GM12878 (cell line): ENCODE data around the gene KRT34. TPM values are rescaled to one million over a fixed set of nuclear protein-coding genes. Genes with fewer than 3 reads are reported as not detected.
"Not testable (repeated sequence)": the region's sequence is repeated elsewhere in the genome, so short reads cannot be mapped to it uniquely, and the experiment has no call there.

Experiments used
- ATAC-seq: fragments of 200-7000 bp; cut with Tn5 transposase; 3 replicates; pipeline ENCODE4 v1.9.1; 2020; ENCODE audit warnings: mild to moderate bottlenecking, moderate library complexity
- Bru-seq: library from RNA; stranded (reverse); fragments of 400-500 nt; gene quantifications from one replicate; lab custom pipeline; 2021; lab: Mats Ljungman, UMichigan
- BruChase-seq, 2 experiments: library from RNA; stranded (reverse); fragments of 400-500 nt; gene quantifications; one replicate each; lab custom pipeline; 2021; lab: Mats Ljungman, UMichigan
- BruUV-seq: library from RNA; stranded (reverse); fragments of 400-500 nt; replicated peaks from 2 replicates; lab custom pipeline; 2021; lab: Mats Ljungman, UMichigan
- CTCF ChIA-PET: fragments of 300-600 bp; sonication (Branson Sonifier 250); formaldehyde crosslinking; extraction: SDS; loops from one replicate; lab custom pipeline; 2021; ENCODE audit warnings: inconsistent platforms; lab: Yijun Ruan, JAX
- POLR2A ChIA-PET: fragments of 350-600 bp; formaldehyde crosslinking; extraction: SDS; loops from one replicate; lab custom pipeline; 2021; ENCODE audit warnings: inconsistent platforms; lab: Charles Lee
- RAD21 ChIA-PET: fragments of 300-600 bp; sonication (Branson Sonifier 250); formaldehyde crosslinking; loops from one replicate; lab custom pipeline; 2023; ENCODE audit warnings: antibody characterized with exemption; ENCODE audit not compliant: unreplicated experiment; lab: Charles Lee
- SMC1A ChIA-PET: fragments of 300-600 bp; sonication (Branson Sonifier 250); formaldehyde crosslinking; loops from one replicate; lab custom pipeline; 2023; ENCODE audit not compliant: unreplicated experiment, uncharacterized antibody; lab: Charles Lee
- DNase-seq: peaks from one replicate; pipeline ENCODE4 v3.0.0-alpha.2; 2011; ENCODE audit warnings: low read depth, low spot score
- FAIRE-seq: peaks from 3 replicates; lab custom pipeline; 2011; peaks lifted over from hg19 to GRCh38; lab: Jason Lieb, UNC
- H2AFZ ChIP-seq: 2 replicates; pipeline ENCODE4 v1.6.0; 2011; ENCODE audit warnings: low read depth, low read length, control low read depth; ENCODE audit not compliant: control insufficient read depth
- H3K27ac ChIP-seq: 2 replicates; pipeline ENCODE4 v1.5.1; 2011; ENCODE audit warnings: control low read depth; ENCODE audit not compliant: control insufficient read depth, insufficient read depth
- H3K27me3 ChIP-seq, 2 experiments: replicated peaks in 1 of 2; 2 replicates each; pipeline versions ENCODE4 v1.6.0 to v1.6.1; 2011; ENCODE audit warnings: low read length in 1 of 2; ENCODE audit not compliant: control insufficient read depth in 2 of 2, insufficient read depth in 2 of 2
- H3K36me3 ChIP-seq, 2 experiments: 2 replicates each; pipeline ENCODE4 v1.5.1; 2011; ENCODE audit warnings: low read length in 1 of 2; ENCODE audit not compliant: control insufficient read depth in 2 of 2, insufficient read depth in 2 of 2
- H3K4me1 ChIP-seq: 2 replicates; pipeline ENCODE4 v1.6.1; 2011; ENCODE audit warnings: mild to moderate bottlenecking, low read length, moderate library complexity, mixed read lengths; ENCODE audit not compliant: control insufficient read depth, insufficient read depth
- H3K4me2 ChIP-seq: 2 replicates; pipeline ENCODE4 v1.6.0; 2011; ENCODE audit warnings: control low read depth; ENCODE audit not compliant: control insufficient read depth, insufficient read depth
- H3K4me3 ChIP-seq: fragments of 200-600 bp; sonication (generic); 2 replicates; pipeline ENCODE4 v1.5.1; 2016
- H3K79me2 ChIP-seq: 2 replicates; pipeline ENCODE4 v1.6.0; 2011; ENCODE audit warnings: low read length; ENCODE audit not compliant: control insufficient read depth, insufficient read depth
- H3K9ac ChIP-seq: 2 replicates; pipeline ENCODE4 v1.8.0; 2011; ENCODE audit warnings: low read length, control low read depth, mixed read lengths; ENCODE audit not compliant: control insufficient read depth, insufficient read depth
- H3K9me3 ChIP-seq: replicated peaks from 3 replicates; pipeline ENCODE4 v1.5.1; 2011; ENCODE audit warnings: mild to moderate bottlenecking, low read length; ENCODE audit not compliant: control insufficient read depth, insufficient read depth
- H4K20me1 ChIP-seq: 2 replicates; pipeline ENCODE4 v1.6.0; 2011; ENCODE audit not compliant: control insufficient read depth, insufficient read depth
- WGBS: methylation state at CpG from one replicate; pipeline ENCODE4 v1.1.6; 2016; ENCODE audit warnings: low lambda C conversion rate; ENCODE audit not compliant: insufficient replicate concordance, insufficient coverage; ENCODE audit errors: missing lambda C conversion rate; 5-methylcytosine and 5-hydroxymethylcytosine counted together
- in situ Hi-C: fragments of 300-500 bp; cut with MboI; formaldehyde crosslinking; loops from 9 replicates; pipeline ENCODE4 v1.14.3; 2018; ENCODE audit warnings: mixed read lengths
- intact Hi-C: fragments of 100-400 bp; cut with micrococcal nuclease; formaldehyde crosslinking; loops from one replicate; pipeline ENCODE4 v1.14.2; 2022; ENCODE audit not compliant: unreplicated experiment
- long read RNA-seq, 2 experiments: library from polyadenylated mRNA; unstranded; transcript quantifications; one replicate each; pipeline ENCODE4 v2.0.0, GENCODE V29; 2019 to 2020
- polyA minus RNA-seq, 3 experiments: library from RNA; depleted of rRNA, polyadenylated mRNA; stranded (reverse); fragments of >200 nt; gene quantifications; 2 replicates each; pipeline ENCODE4 v1.2.3, GENCODE V29; 2011
- polyA plus RNA-seq, 11 experiments: library from polyadenylated mRNA; depleted of rRNA in 4 of 11; unstranded in 6 of 11; stranded (reverse) in 5 of 11; fragments of >200 nt; fragmentation: Nextera tagmentation in 4 of 11; fragmentation: Illumina TruSeq in 1 of 11; extraction: Ambion mirVana in 4 of 11; extraction: Trizol in 1 of 11; gene quantifications; 1 replicate in 1 of 11; 2 replicates in 10 of 11; pipeline versions ENCODE4 v1.2.1 to v1.2.3, GENCODE V29; 2011 to 2016; ENCODE audit warnings: inconsistent platforms in 2 of 11, missing spikeins in 2 of 11, low read depth in 1 of 11
- total RNA-seq, 4 experiments: library from RNA; depleted of rRNA in 3 of 4; stranded (reverse); fragments of >200 nt in 3 of 4; fragmentation: Illumina TruSeq in 1 of 4; extraction: Trizol in 1 of 4; gene quantifications; 2 replicates each; pipeline versions ENCODE4 v1.2.1 to v1.2.3, GENCODE V29; 2013 to 2021

The KRT34 gene
- not detected in 2 replicates for total RNA-seq (2013; cell fraction: nucleolus; rRNA removed)
- not detected in 2 replicates for total RNA-seq (2014; rRNA removed)
- total RNA-seq (2014; rRNA removed; fragmentation: Illumina TruSeq; extraction: Trizol): not detected in 2 replicates
- not detected in 2 replicates for total RNA-seq (2021)
- not detected for polyA plus RNA-seq (2011; ENCODE audit: low read depth)
- not detected in 2 replicates for polyA plus RNA-seq (2011; rRNA removed)
- polyA plus RNA-seq (2011; cell fraction: cytosol; rRNA removed): not detected in 2 replicates
- polyA plus RNA-seq (2011; cell fraction: nucleus; rRNA removed): not detected in 2 replicates
- not detected in 2 replicates for polyA plus RNA-seq (2012)
- not detected in 2 replicates for polyA plus RNA-seq (2014; fragmentation: Illumina TruSeq; extraction: Trizol)
- not detected for polyA plus RNA-seq (2014; fragmentation: Nextera tagmentation; extraction: Ambion mirVana)
- polyA plus RNA-seq (2014; rRNA removed): 0.05 TPM in 1 of 2 replicates, not detected in the other
- polyA plus RNA-seq (2016; fragmentation: Nextera tagmentation; extraction: Ambion mirVana): not detected
- not detected in 2 replicates for polyA minus RNA-seq (2011; rRNA and poly(A)+ RNA removed)
- polyA minus RNA-seq (2011; cell fraction: cytosol; rRNA and poly(A)+ RNA removed): not detected in 2 replicates
- not detected in 2 replicates for polyA minus RNA-seq (2011; cell fraction: nucleus; rRNA and poly(A)+ RNA removed)
- not detected for Bru-seq, nascent RNA
- not detected for BruChase-seq, experiment 1, labeled RNA remaining after a 6-hour chase
- not detected for BruChase-seq, experiment 2, labeled RNA remaining after a 2-hour chase
- long read RNA-seq, experiment 1: 0 reads
- long read RNA-seq, experiment 2: 0 reads

DNA sequence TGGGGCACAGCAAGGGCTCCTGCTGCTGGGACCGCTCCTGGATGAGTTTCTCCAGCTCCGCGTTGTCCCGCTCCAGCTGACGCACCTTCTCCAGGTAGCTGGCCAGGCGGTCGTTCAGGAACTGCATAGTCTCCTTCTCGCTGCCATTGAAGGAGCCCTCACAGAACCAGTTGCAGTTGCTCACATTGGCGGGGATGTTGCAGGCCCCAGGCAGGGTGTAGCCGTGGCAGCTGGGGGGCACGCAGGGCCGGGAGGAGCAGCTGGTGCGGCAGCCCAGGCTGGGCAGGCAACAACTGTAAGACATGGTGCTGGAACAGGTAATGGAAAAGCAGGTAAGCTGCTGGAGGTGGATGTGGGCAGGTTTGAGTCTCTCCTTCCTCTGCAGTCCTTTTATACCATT lies at the start of gene KRT34:
TSS of gene KRT34 (minus strand) at position 364 of the 400 bp plus-strand sequence. CDS start at position 304, 60 bp downstream.
- POLR2A ChIA-PET, FAIRE-seq, intact Hi-C loops: not testable (repeated sequence)

DNA sequence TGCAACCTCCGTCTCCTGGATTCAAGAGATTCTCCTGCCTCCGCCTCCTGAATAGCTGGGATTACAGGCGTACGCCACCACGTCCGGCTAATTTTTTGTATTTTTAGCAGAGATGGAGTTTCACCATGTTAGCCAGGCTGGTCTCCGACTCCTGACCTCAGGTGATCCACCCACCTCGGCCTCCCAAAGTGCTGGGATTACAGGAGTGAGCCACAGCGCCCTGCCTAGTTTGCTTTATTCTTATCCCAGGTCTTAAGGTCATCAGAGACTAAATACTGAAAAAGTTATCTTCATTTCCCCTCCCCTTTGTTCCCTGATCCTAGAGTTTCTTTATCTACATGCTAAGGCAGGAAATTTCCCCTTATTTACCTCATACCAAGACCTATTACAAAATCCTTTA lies 48.3 kb upstream of the KRT34 start:
- H3K4me1 ChIP-seq, H3K27me3 ChIP-seq, SMC1A ChIA-PET, H3K36me3 ChIP-seq, H2AFZ ChIP-seq, POLR2A ChIA-PET, RAD21 ChIA-PET, intact Hi-C loops, H3K79me2 ChIP-seq, ATAC-seq, DNase-seq, H3K9me3 ChIP-seq, H3K4me3 ChIP-seq, BruUV-seq, H3K4me2 ChIP-seq, H4K20me1 ChIP-seq, H3K9ac ChIP-seq, H3K27ac ChIP-seq, FAIRE-seq, in situ Hi-C loops: not testable (repeated sequence)
- WGBS: 43% methylated on average over 9 of the region's 9 CpGs
- CTCF ChIA-PET: interaction anchor here (0.6 to 1.2 kb wide), 2 partner anchors 12 to 935 kb away, joined by 3 read pairs; no protein-coding TSS in a partner anchor

More for the DNA sequence above, at the start of gene KRT34:
- DNase-seq, H3K4me3 ChIP-seq, H3K27ac ChIP-seq, RAD21 ChIA-PET, ATAC-seq, H3K27me3 ChIP-seq, H3K9ac ChIP-seq, in situ Hi-C loops, H3K4me1 ChIP-seq, H2AFZ ChIP-seq, H3K4me2 ChIP-seq, H3K9me3 ChIP-seq, H3K79me2 ChIP-seq, H3K36me3 ChIP-seq, CTCF ChIA-PET, BruUV-seq, H4K20me1 ChIP-seq: not testable (repeated sequence)
- WGBS: 48% methylated on average over 12 of the region's 13 CpGs
- SMC1A ChIA-PET: interaction anchor here (1.0 kb wide), 1 partner anchor 9 kb away, joined by 3 read pairs; no protein-coding TSS in a partner anchor
